Prostate gland (tissue), 2 donors: Measurements from ENCODE around the gene PXDC1.
"Not testable (repeated sequence)": the region's sequence is repeated elsewhere in the genome, so short reads cannot be mapped to it uniquely, and the experiment has no call there.

Experiments used
- POLR2A ChIP-seq: fragments of 450-650 bp; IDR thresholded peaks from one replicate; pipeline ENCODE4 v1.6.1; 2016; ENCODE audit warnings: antibody characterized with exemption, mild to moderate bottlenecking
- POLR2AphosphoS5 ChIP-seq: sonication (generic); formaldehyde crosslinking; IDR thresholded peaks from one replicate; pipeline ENCODE4 v1.6.1; 2017; ENCODE audit warnings: antibody characterized with exemption
- TF ChIP-seq, protein P1 (sequence below), 4 experiments: fragments of 200-600 bp in 2 of 4; fragments of 450-650 bp in 2 of 4; sonication (generic) in 2 of 4; IDR thresholded peaks; 1 replicate in 3 of 4; 2 replicates in 1 of 4; pipeline ENCODE4 v1.5.1; 2016 to 2019; ENCODE audit warnings: antibody characterized with exemption in 4 of 4, mild to moderate bottlenecking in 2 of 4, moderate library complexity in 2 of 4

DNA sequence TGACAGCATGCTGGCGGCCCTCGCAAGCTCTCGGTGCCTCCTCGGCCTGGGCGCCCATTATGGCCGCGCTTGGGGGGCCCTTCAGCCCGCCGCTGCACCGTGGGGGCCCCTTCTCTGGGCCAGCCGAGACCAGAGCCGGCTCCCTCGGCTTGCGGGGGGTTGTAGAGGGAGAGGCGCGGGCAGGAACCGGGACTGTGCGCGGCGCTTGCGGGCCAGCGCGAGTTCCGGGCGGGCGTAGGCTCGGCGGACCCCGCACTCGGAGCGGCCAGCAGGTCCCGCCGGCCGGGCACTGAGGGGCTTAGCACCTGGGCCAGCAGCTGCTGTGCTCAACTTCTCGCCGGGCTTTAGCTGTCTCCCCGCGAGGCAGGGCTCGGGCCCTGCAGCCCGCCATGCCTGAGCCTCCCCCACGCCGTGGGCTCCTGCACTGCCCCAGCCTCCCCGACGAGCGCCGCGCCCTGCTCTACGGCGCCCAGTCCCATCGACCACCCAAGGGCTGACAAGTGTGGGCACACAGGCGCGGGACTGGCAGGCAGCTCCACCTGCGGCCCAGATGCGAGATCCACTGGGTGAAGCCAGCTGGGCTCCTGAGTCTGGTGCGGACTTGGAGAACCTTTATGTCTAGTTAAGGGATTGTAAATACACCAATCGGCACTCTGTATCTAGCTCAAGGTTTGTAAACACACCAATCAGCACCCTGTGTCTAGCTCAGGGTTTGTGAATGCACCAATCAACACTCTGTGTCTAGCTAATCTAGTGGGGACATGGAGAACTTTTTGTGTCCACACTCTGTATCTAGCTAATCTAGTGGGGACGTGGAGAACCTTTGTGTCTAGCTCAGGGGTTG lies 6.7 kb upstream of the PXDC1 start:
- TF ChIP-seq POLR2A, POLR2AphosphoS5: not testable (repeated sequence)
- TF ChIP-seq, protein P1, sequence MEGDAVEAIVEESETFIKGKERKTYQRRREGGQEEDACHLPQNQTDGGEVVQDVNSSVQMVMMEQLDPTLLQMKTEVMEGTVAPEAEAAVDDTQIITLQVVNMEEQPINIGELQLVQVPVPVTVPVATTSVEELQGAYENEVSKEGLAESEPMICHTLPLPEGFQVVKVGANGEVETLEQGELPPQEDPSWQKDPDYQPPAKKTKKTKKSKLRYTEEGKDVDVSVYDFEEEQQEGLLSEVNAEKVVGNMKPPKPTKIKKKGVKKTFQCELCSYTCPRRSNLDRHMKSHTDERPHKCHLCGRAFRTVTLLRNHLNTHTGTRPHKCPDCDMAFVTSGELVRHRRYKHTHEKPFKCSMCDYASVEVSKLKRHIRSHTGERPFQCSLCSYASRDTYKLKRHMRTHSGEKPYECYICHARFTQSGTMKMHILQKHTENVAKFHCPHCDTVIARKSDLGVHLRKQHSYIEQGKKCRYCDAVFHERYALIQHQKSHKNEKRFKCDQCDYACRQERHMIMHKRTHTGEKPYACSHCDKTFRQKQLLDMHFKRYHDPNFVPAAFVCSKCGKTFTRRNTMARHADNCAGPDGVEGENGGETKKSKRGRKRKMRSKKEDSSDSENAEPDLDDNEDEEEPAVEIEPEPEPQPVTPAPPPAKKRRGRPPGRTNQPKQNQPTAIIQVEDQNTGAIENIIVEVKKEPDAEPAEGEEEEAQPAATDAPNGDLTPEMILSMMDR (IDR thresholded peaks at IDR 0.05): not testable (repeated sequence)
